CD4-positive, alpha-beta T cell treated with Interleukin-2 at 100 ng/mL for 4 hours (primary cell): ENCODE results near the gene SF1.

Experiments
- DNase-seq: peaks from one replicate; pipeline ENCODE4 v3.0.0-alpha.2; 2020; ENCODE audit warnings: low spot score

SF1 gene

DNA sequence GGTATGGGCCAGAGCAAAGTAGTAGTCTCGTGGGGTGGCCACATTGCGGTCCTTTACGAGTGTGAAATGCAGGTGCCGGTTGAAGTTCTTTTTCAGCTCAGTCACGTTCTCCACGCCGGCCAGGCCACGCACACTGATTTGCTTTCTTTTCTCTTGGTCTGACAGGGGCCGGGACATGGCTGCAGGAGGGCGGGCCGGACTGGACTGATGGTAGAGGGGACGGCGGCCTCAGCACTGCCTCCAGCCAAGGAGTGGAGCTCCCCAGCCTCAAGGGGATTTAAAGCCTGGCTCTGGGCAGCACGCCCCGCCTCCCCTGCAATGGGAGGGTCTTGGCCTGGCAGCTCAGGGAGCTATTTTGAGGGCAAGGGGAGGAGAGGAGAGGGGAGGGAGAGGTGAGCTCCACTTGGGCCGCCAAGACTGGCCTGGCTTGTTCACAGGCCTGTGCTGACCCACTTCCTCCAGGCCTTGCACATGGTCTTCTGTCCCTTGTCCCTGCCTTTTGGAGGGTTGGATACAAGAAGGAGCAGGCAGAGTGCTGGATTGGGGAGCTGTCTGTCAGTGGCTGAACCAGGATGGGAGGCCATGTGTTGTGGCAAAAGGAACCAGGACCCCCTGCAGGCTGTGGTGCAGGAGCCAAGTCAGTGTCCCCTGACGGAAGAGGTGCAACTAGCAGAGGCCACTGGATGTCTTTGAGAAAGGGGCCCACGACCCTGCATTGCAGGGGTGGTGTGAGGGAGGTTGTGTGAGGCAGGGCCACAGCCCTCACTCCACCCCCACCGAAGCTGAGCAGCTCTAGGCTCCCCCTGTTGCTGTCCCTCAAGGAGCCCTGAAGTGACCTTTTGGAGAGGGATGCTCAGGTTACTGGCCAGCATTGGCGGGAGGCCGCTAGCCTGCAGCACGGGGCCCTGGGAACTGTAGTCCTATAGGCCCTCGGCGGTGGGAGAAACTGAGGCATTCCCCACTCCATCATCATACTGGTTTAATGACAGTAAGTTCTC is 18.3 kb downstream of the SF1 start, which contains the start of gene PYGM:
PYGM (minus strand) TSS at position 253 of the 998 bp plus-strand sequence; CDS start at position 177, 76 bp downstream.
- no peak for DNase-seq

DNA sequence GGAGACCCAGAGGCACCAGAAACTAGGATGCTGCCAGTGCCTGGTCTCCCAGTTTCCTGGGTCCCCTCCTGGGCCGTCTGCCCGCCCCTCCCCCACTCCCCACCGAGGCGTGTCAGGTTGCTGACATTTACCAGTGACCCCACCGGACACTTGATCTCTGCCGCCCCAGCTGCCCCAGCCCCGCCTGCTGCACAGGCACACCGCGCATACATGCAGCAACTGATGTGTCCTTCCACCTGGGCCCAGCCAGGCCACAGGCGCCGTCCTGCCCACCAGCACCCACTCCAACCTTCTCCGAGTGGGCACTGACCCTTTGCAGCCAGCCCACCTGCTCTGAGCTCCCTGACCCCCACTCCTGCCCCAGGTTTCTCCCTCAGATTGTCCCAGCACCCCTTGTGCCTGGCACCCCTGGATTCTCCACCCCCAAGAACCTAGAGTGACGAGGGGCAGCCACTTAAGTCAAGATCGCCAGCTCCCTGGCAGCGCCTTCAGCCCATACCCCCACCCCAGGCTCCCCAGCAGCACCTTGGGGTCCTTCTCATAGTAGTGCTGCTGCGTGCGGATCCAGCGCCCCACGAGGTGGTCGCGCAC is 19.1 kb downstream of the SF1 start:
- no peak for DNase-seq

DNA sequence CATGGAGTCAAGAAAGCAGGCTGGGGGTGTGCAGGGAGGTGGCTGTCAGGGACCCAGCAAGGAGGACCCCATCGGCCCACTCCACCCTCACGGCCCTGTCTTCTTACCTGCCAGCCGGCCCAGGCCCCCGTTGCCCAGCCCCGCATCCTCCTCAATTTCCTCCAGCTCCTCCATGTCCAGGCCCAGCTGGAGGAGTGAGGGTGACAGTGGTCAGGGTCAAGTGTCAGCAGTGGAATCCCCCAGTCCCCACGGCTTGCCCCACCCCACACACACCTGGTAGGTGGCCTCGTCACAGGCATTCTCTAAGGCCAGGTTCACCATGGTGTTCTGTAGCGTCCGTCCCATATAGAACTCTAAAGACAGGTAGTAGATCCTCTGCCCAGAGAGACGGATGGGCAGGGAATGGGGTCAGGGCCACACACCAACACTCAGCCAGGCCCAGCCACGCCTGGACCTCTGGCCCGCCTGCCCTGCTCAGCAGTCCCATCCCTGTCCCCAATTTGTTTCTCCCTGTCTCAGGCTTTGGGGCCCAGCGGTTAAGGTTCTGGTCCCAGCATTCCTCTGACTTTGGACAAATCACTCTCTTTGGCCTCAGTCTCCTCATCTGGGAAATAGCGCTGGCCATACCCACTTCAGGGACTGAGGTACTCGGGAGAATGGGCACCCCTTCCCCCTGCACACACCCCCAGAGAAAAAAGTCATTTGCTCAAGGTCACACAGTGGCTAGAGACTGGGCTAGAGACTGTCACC is 19.8 kb downstream of the SF1 start:
- no peak for DNase-seq

DNA sequence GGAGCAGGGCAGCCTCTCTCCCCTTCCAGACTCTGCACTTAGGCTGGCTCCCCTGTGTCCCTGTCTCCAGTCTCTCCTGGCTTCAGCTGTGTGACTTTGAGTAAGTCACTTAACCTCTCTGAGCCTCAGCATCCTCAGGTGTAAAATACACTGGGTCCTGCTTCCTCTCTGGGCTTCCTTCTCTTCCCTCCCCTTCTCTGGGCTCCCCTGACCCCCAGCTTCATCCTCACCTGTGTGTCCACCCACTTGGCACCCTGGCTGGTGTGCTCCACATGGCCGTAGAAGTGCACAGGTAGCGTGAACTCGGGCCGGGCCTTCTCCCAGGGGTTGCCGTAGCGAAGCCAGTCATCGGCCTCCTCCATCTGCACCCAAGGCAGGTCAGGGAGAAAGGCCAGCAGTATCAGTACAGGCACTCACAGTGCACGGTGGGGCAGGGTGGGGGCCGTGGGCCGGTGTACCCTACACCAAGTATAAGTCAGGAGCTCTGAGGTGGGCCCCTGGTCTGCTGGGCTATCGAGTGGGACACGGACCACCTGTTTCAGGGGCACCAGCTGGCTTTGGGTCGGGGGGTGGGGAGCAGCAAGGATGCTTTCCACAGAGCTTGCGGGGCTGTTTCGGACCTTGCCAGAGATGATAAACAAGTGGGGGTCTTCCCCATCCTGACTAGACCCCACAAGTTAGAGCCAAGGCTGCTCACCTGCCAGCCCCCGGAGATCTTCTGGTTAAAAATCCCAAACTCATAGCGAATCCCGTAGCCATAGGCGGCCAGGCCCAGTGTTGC is 20.6 kb downstream of the SF1 start:
- DNase-seq = no peak

DNA sequence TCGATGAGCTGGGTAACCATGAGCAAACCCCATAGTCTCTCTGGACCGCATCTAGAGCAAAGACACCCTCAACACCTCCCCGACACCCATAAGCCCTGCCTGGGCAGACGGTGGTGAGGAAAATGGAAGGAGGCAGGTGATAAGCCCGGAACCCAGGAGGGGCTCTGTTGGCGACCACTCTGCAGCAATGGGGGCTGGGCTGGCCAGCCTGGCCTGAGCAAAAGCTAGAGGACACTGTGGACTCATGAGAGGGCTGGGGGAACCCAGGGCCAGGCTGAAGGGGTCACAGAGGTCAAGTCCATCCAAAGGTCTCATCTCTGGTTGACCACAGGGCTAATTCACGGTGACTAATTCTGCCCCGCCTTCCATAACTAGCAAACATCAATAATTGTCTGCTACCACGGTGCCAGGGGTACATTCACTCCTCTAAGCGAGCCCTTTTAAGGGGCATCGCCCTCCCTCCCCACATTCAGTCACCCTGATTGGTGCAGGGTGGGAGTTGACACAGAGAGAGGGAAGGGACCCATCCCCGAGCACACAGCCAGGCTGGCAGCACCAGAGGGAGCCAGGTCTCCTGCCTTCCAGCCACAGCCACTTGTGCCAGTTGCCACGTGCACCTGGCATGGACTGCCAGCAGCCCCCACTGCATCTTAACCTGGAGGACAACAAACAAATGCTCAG is 22.5 kb downstream of the SF1 start:
- DNase-seq = no peak

DNA sequence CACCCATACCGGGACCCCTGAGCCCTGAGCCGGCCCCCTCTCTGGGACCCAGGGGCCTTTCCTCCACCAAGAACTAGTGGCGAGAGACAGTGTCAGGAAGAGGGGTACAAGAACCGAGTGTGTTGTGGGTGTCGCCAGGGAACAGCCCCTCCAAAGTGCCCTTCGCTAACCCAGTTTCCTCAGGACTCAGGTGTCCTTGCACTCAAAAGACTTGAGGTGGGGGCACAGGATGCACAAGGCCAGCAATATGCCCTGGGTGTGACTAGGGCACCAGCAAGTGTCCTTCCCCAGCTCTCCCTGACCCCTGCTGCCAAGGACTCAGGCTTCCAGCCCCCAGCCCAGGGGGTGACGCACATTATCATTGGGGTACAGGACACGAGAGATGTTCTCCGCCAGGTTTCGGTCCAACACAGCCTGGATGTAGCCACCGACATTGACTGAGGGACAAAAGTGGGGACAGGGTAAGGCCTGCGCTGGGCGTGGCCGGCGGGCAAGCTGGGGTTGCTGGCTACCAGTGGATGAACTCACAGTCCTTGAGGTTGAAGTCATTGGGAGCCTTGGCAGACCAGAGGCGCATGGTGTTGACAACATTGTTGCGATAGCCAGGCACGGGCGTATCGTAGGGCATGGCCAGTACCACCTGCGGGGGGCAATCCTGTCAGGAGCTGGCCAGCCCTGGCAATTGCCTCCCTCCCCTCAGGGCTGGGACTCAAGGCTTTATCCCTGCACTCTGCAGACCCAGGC is 23.3 kb downstream of the SF1 start:
- no peak for DNase-seq

DNA sequence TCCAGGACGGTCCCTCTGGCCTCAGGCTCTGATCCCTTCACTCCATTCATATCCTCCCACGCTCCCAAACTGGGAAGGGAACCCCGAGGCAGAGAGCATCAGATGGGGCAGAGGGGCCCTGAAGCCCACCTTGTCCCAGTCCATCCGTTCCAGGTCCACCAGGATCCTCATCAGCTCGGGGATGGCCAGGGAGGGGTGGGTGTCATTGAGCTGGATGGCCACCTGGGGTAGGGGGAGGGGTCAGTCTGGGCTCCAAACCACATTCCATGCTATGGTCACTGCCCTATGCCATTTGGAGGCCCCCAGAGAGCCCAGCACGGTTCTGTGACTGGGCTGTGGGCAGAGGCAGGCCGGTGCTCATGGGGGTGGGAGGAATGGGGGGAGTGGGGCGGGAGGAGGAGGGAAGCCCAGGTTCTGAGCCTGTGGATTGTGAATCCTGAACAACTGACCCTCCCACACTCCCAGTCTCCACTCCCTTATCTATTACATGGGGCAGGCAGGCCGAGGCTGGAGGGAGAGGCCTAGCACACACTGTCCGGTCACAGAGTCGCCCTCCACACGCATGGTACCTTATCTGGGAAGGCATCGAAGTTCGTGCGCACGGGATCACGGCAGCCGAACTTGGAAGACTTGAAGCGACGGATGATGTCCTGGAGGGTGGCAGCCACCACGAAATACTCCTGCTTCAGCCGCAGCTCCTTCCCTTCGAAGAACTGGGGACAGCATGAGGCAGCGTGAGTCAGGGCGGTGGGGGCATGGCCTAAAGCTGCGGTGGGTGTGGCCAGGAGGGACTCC is 24.0 kb downstream of the SF1 start:
- DNase-seq = no peak

DNA sequence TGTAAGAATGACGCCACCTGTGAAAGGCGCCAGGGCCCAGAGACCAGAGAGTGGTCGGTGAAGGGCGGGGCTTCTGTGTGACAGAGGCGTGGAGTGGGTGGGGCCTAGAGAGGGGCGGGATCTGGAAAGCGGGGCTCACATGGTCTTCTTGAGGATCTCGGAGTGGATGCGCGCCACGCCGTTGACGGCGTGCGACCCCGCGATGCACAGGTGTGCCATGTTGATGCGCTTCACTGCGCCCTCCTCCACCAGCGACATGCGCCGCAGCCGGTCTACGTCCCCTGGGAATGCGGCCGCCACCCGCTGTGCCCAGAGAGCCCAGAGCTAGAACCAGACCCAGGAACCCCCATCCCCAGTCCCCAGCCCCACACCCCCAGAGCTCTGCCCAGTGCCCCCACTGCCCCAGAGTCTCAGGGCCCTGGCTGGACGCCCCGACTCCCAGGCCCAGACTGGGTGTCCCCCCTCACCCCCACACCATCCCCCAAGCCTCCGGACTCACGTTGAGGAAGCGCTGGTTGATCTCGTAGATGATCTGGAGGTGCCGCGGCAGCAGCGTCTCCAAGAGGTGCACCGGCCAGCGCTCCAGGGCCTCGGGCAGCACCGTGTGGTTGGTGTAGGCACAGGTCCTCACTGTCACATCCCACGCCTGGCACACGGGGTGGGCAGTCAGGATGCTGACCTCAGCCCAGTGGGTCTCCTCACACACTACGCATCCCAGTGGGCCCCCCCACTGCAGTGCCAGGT is 24.8 kb downstream of the SF1 start:
- no peak for DNase-seq

DNA sequence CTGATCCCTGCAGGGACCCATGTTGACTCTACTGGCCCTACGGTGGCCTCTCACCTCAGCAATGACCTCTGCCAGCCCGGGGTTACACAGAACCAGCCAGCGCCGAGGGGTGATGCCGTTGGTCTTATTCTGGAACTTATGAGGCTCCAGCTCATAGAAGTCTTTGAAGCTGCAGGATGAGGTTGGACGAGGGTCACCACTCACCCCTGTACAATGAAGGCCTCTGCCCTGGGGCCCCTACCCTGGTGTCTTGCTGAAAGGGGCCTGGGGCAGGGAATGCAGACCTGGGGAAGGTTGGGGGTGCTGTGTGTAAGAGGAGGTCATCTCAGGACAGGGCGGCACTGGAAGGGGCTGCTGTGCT is 25.3 kb downstream of the SF1 start:
- no peak for DNase-seq

DNA sequence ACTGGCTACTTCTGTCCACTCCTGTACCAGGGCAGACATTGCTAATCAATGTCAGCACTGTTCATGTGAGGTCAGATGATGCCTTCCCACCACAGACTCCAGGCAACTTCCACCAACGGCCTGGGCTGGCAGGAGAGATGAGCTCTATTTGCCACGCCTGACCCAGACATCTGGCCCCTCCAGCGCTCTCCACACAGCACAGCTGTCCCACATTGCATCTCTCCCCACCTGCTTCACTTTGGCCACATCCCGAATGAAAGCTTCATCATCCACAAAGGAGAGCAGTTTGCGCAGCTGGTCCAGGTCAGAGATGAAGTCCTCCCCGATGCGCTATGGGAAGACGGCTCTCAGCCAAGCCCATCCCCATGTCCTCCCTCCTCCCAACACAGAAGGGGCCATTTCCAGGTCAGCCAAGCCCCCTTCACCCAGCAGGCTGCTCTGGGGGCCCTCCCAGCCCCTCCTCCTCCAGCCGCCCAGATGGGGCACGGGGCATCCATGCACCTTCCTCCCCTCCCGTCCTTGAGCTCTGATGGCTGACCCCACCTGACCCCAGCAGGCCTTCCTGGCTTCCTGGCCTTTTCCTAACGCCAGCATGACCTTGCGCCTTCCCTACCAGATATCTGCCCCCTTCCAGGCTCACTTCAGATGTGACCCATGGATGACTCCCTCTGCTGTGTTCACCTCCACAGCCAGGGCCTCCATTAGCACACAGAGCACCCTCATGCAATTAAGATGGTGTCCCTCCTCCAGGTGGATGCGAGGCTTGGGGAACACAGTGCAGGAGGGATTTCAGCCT is 26.0 kb downstream of the SF1 start:
- no peak for DNase-seq

DNA sequence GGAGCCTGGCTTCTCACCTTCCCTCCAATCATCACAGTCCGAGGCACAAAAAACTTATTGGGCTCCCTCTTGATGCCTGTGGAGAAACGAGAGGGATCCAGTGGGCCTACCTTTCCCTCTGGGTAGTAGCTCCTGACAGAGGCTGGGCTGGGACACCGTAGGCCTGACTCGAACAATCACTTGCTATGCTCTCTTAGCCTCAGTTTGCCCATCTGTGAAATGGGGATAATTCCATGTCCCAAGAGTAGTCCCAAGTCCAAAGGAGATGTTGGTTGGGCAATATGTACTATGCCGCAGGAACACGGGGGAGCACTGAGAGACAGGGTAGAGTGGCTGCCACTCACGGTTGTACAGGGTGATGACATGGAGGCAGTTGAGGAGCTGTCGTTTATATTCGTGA is 26.8 kb downstream of the SF1 start:
- no peak for DNase-seq

DNA sequence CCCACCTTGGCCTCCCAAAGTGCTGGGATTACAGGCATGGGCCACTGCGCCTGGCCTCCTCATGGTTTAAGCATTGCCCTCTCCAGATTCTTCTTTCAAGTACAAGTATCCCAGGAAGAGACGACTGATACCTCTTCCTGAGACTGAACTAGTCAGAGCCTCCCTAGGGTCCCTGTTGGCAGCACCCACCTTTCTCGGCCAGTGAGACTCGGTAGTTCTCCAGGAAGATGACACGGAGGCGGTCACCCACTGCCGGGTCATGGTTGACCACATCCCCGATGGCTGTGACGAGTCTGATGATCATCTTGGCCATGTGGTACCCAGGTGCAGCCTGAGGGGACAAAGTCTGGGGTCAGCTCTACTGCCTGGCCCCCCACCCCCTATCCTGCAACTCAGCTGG is 27.2 kb downstream of the SF1 start:
- DNase-seq = no peak

DNA sequence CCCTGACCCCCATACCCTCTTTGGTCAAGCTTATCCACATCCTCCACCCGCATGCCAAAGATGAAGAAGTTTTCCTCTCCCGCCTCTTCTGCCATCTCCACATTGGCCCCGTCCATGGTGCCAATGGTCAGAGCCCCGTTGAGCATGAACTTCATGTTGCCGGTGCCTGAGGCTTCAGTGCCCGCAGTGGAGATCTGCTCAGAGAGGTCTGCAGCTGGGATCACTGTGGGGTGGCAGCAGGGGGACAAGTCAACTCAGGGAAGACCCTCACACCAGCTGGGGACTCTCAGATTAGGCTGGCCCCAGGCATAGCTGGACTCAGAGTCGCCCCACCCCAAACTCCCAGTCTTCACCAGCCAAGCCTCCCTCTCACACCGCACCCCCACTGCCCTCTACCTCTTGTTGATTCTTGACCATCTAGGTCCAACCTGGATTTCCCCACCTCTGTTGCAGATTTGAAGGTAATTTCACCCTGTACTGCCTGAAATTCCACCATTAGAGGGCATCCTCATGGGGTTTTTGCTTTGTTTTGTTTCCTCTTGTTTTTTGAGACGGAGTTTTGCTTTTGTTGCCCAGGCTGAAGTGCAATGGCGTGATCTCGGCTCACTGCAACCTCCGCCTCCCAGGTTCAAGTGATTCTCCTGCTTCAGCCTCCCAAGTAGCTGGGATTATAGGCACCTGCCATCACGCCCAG is 27.8 kb downstream of the SF1 start:
- DNase-seq = peak; percentile 41

DNA sequence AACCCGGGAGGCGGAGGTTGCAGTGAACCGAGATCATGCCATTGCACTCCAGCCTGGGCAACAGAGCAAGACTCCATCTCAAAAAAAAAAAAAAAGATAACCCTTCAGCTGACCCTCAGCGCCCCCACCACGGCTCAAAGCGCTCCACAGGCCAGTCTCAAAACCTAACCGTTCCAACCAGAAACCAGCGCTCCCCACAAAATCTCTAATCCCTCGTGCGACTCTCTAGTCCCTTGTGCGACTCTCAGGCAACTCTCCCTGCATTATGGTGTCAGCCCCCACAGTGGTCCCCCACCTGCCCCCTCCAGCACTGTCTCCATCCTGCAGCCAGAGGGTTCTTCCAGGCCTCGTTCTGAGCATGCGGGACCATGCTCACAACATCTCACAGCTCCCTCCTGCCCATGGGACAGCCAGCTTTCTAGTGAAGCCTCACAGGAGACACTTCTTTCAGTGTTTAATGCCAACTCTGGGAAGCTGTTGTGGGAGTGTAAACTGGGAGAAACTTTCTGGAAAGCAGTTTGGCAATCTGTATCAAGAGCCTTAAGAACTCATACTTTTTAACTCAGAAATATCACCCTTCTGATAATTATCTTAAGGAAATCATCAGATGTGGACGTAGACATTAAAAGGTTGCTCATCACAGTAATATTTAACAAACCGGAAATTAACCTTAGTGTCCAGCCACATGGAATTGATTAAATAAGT is 30.2 kb downstream of the SF1 start:
- no peak for DNase-seq

DNA sequence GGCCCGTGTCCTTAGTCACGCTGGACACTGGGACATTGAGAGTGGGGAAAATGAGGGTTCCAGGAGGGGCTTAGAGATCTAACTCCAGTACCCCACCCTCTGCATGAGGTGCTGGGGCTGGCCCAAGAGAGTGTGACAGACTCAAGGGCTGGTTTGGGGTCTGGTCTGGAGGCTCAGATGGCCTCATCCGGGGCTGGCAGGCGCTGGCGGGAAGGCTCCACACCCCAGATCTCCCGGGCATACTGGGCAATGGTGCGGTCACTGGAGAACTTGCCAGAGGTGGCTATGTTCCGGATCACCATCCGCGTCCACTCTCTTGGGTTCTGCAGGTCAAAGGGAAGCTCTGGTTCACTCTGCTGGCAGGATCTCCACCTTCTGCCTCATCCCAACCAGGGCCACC is 31.9 kb downstream of the SF1 start:
- DNase-seq = no peak

DNA sequence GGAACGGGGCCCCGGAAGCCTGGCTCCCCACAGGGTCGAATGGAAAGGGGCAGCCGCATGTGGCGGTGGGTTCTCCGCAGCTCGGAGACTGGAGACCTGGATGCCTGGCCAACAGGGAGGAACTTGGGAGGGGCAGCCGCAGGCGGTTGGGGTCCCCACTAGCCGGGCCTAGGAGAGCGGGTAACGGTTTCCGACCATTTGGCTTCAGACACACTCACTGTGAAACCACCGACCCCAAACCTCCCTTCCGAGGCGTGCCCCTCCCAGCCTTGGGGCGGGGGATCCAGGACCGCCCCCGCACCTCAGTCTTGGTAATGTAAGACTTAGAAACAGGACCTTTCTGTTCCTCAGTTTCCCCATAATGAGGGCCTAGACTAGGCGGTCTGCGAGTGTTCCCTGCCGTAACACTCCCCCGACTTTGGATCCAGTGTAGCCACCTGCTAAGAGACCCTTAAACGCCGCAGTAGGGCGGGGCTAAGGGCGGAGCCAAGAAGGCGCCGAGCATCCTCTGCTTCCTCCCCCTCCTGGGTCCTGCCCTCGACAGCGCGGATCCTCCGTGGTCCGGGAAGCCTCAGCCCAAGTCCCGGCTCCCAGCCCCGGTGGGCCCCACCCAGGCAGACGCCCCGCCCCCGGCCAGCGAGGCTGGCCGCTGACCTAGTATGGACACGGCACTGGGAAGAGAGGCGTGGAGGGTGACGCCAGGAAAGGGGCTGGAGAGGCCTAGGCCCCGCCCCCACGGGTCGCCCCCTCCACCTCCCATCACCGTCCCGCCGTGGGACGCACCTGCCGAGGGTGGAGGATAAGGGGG is 32.6 kb downstream of the SF1 start:
- DNase-seq = peak; percentile 82
